ENCODE data around the gene CMTM8.

CMTM8 gene

GRCh38 chr3:32414522-32415202 lies 176.2 kb downstream of the CMTM8 start:
- DNase-seq: no peak

- DNase-seq: no peak
Measured at GRCh38 chr3:32419742-32420125, 181.3 kb downstream of the CMTM8 start.
